Measurements from ENCODE around the gene CLEC2B.

Gene CLEC2B

GRCh38 chr12:9829982-9830381 is 39.2 kb downstream of the CLEC2B start:
- TF ChIP-seq EZH2 (IDR thresholded peaks at IDR 0.05; ENCODE audit: borderline replicate concordance, low read length) (no peak), CTCF (IDR thresholded peaks at IDR 0.05; ENCODE audit: low read length) (no peak)
- Histone ChIP-seq H3K27ac (ENCODE audit: low read depth, low read length, poor library complexity, severe bottlenecking) (no peak overlapping the region), H3K9me3 (ENCODE audit: low read length) (no peaks in the 10 kb centered on the region), H4K20me1 (ENCODE audit: insufficient read depth, low read length) (no peaks in the 10 kb centered on the region), H2AFZ (ENCODE audit: low read length) (no peak overlapping the region), H3K27me3 (ENCODE audit: insufficient read depth, low read length) (no peaks in the 10 kb centered on the region), H3K9me2 (ENCODE audit: low read depth, low read length) (no peaks in the 10 kb centered on the region), H3K4me2 (ENCODE audit: low read length) (no peak overlapping the region), H3K79me2 (ENCODE audit: insufficient read depth, low read length) (no peaks in the 10 kb centered on the region), H3F3A (ENCODE audit: insufficient read depth, low read length) (no peaks in the 10 kb centered on the region), H3K4me1 (ENCODE audit: insufficient read depth, low read length, severe bottlenecking) (no peaks in the 10 kb centered on the region), H3K9ac (ENCODE audit: low read length) (no peak overlapping the region), H3K4me3 (ENCODE audit: low read depth, low read length, poor library complexity, severe bottlenecking) (no peak overlapping the region), H3K36me3 (ENCODE audit: insufficient read depth, low read length) (no peaks in the 10 kb centered on the region)

- no peak for TF ChIP-seq CTCF (IDR thresholded peaks at IDR 0.05; ENCODE audit: low read length)
- no peak for TF ChIP-seq EZH2 (IDR thresholded peaks at IDR 0.05; ENCODE audit: borderline replicate concordance, low read length)
- H3K27ac ChIP-seq (ENCODE audit: low read depth, low read length, poor library complexity, severe bottlenecking) = no peak overlapping the region
- H3K27me3 ChIP-seq (ENCODE audit: insufficient read depth, low read length) = no peaks in the 10 kb centered on the region
- H3K4me2 ChIP-seq (ENCODE audit: low read length) = no peak overlapping the region
- no peaks in the 10 kb centered on the region for H3K9me2 ChIP-seq (ENCODE audit: low read depth, low read length)
- H3F3A ChIP-seq (ENCODE audit: insufficient read depth, low read length) = no peaks in the 10 kb centered on the region
- no peak overlapping the region for H3K9ac ChIP-seq (ENCODE audit: low read length)
- no peaks in the 10 kb centered on the region for H3K36me3 ChIP-seq (ENCODE audit: insufficient read depth, low read length)
- H3K9me3 ChIP-seq (ENCODE audit: low read length) = no peaks in the 10 kb centered on the region
- H3K4me3 ChIP-seq (ENCODE audit: low read depth, low read length, poor library complexity, severe bottlenecking) = no peak overlapping the region
- no peaks in the 10 kb centered on the region for H4K20me1 ChIP-seq (ENCODE audit: insufficient read depth, low read length)
- no peaks in the 10 kb centered on the region for H3K4me1 ChIP-seq (ENCODE audit: insufficient read depth, low read length, severe bottlenecking)
- no peak overlapping the region for H2AFZ ChIP-seq (ENCODE audit: low read length)
- no peaks in the 10 kb centered on the region for H3K79me2 ChIP-seq (ENCODE audit: insufficient read depth, low read length)
These were observed 39.7 kb downstream of the CLEC2B start for GRCh38 chr12:9829483-9829882.

- Histone ChIP-seq H3K4me1 (ENCODE audit: insufficient read depth, low read length, severe bottlenecking) (no peaks in the 10 kb centered on the region), H3K27ac (ENCODE audit: low read depth, low read length, poor library complexity, severe bottlenecking) (no peak within 1 kb of the TSS), H3K36me3 (ENCODE audit: insufficient read depth, low read length) (no peaks in the 10 kb centered on the region), H4K20me1 (ENCODE audit: insufficient read depth, low read length) (no peaks in the 10 kb centered on the region), H3K79me2 (ENCODE audit: insufficient read depth, low read length) (no peaks in the 10 kb centered on the region), H3K27me3 (ENCODE audit: insufficient read depth, low read length) (no peaks in the 10 kb centered on the region; the same call in none of the 2 replicates), H3K4me2 (ENCODE audit: low read length) (no peak within 1 kb of the TSS), H3K4me3 (ENCODE audit: low read depth, low read length, poor library complexity, severe bottlenecking) (no peak within 1 kb of the TSS), H3F3A (ENCODE audit: insufficient read depth, low read length) (no peaks in the 10 kb centered on the region), H2AFZ (ENCODE audit: low read length) (no peak within 1 kb of the TSS), H3K9me3 (ENCODE audit: low read length) (no peaks in the 10 kb centered on the region), H3K9me2 (ENCODE audit: low read depth, low read length) (no peaks in the 10 kb centered on the region), H3K9ac (ENCODE audit: low read length) (no peak within 1 kb of the TSS)
- no peak for TF ChIP-seq CTCF (IDR thresholded peaks at IDR 0.05; ENCODE audit: low read length)
- no peak for TF ChIP-seq EZH2 (IDR thresholded peaks at IDR 0.05; ENCODE audit: borderline replicate concordance, low read length)
These were observed 41.8 kb downstream of the CLEC2B start, which contains the start of gene KLRF1 for GRCh38 chr12:9827209-9827888. Gene KLRF1 (plus strand): TSS chr12:9827481. CDS start chr12:9827545, 64 bp downstream.

All from OCI-LY1 (cell line).